GM12874 (cell line): ENCODE data around the gene SPRED1.

Source experiments
- TF ChIP-seq, protein P1 (sequence below): IDR thresholded peaks from 2 replicates; pipeline ENCODE4 v1.5.1; 2011; ENCODE audit warnings: low read depth, mild to moderate bottlenecking, control low read depth, low read length, moderate library complexity; ENCODE audit not compliant: insufficient read depth

Gene SPRED1

DNA sequence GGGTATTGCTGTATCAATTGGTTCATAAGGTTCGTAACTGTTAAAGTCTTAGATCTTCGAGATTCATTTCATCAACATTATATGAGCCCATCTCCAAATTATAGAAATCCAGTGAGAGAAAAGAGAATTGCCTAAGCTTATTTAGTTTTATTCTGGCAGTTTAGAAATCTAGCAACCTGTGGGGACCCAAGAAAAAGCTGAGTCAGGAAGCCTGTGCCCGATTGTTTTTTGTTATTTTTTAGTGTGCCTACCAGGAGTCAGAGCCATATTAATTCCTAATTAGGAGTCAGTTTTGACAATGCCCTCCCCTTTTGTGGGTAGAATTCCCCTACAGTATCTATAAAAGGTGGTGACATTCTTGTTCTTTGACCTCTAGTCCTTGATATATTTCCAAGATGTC is 59.6 kb downstream of the SPRED1 start:
- TF ChIP-seq, protein P1, sequence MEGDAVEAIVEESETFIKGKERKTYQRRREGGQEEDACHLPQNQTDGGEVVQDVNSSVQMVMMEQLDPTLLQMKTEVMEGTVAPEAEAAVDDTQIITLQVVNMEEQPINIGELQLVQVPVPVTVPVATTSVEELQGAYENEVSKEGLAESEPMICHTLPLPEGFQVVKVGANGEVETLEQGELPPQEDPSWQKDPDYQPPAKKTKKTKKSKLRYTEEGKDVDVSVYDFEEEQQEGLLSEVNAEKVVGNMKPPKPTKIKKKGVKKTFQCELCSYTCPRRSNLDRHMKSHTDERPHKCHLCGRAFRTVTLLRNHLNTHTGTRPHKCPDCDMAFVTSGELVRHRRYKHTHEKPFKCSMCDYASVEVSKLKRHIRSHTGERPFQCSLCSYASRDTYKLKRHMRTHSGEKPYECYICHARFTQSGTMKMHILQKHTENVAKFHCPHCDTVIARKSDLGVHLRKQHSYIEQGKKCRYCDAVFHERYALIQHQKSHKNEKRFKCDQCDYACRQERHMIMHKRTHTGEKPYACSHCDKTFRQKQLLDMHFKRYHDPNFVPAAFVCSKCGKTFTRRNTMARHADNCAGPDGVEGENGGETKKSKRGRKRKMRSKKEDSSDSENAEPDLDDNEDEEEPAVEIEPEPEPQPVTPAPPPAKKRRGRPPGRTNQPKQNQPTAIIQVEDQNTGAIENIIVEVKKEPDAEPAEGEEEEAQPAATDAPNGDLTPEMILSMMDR: no peak

DNA sequence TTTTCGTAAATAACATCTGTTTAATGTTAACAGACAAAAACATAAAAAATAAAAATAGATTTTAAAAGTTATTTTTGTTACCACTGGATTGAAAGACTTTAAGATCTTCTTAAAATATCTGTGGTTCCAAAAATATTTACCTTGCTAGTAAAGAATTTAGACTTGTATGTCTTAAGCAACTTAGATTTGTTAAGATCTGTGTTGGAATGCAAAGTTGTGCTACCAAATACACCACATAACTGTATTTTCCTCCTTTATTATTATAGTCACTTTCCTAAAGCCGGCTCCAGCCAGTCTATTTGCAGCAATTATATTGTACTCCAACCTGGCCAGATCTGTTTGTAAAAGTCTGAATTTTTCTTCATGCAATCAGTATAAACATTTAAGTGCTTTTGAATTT is 63.7 kb downstream of the SPRED1 start:
- TF ChIP-seq, protein P1: no peak

DNA sequence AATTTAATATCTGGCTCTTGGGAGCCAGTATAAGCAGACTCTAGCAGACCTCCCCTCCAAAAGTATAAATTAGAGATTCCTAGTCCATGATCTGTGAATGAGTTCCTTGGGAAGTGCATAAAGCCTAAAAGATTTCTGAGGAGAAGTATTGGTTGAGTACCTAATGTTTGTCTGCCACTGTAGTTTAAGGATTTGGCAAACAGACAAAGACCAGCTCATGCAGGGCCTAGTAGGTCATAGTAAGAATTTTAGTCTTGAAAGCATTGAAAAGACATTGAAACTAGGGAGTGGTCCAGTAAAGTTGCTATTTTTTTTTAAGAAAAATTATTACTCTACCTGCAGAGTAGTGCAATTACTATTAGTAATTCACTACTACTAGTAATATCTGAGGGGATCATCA is 67.5 kb downstream of the SPRED1 start:
- TF ChIP-seq, protein P1: no peak

DNA sequence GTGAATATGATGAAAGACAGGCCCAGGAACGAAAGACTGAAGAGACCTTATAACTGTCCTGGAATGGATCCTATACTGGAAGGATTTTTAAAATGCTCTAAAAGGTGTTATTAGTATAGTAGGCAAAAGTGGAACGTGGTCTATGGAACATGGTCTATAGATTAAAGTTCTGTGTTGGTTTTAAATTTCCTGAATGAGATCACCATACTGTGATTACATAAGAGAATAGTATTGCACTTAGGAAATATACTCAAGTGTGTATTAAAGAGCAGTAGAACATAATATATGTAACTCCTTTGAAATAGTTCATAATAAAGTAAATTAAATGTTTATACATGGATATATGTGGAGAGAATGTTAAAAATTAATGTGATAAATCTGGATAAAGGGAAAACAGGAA is 68.2 kb downstream of the SPRED1 start:
- TF ChIP-seq, protein P1: no peak

DNA sequence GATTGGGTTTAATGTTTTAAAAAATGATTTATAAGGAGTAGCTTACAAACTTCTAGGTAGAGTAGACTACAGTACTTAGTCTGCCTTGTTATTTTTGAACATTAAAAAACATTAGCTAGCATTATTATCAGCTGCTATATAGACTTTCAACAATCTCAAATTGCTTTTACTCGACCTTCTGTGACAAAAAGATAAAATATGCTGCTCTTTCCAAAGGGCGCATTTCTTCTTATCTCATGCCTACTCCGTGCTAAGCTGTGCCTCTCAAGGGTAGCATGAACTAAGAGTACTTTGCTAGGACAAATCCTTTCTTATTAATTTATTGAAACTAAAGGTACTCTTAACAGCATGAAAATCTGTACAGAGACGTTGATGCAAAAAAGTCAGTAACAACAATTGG is 71.3 kb downstream of the SPRED1 start:
- TF ChIP-seq, protein P1: no peak

DNA sequence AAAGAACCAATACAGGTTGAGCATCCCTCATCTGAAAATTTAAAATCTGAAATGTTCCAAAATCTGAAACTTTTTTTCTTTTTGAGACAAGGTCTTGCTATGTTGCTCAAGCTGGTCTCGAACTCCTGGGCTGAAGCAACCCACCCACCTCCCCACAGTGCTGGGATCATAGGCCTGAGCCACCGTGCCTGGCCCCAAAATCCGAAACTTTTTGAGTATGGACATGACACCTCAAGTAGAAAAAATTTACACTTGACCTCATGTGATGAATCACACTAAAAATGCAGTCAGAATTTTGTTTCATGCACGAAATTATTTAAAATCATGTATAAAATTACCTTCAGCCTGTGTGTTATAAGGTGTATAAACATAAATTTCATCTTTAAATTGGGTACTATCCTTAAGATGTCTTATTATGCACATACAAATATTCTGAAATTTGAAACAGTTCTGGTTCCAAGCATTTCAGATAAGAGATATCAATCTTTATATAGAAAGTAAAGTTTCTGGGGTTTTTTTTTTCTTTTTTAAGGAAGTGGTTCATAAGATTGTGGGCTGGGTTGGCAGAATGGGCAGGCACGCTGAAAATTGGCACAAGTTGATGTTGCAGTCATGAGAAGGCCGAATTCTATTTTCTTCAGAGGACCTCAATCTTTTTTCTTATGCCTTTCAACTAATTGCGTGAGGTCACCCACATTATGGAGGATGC is 72.5 kb downstream of the SPRED1 start:
- TF ChIP-seq, protein P1: no peak

DNA sequence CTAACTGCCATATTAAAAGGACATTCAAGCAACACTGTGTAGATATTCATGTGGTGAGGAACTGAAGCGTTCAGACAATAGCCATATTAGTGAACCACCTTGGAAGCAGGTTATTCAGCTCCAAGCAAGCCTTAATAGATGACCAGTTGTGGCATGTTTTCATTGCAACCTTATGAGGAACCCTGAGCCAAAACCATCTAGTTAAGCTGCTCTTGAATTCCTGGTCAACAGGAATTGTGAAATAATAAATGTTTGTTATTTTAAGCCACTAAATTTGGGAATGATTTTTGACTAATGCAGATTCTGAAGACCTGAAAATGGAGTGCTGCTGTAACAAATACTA is 73.0 kb downstream of the SPRED1 start:
- TF ChIP-seq, protein P1: no peak
